Thymus (tissue), 11 donors: ENCODE results near the gene SRSF1. TPM values are rescaled to one million over a fixed set of nuclear protein-coding genes. Genes with fewer than 3 reads are reported as not detected.
A peak's percentile ranks its signal among the peaks of the same experiment; 100 is the strongest.

Experiments used
- DNase-seq, 9 donors: peaks; one replicate each; pipeline ENCODE4 v3.0.0-alpha.2; 2013; ENCODE audit warnings: low spot score in 9 of 9, low read depth in 6 of 9, missing footprints in 1 of 9
- H3K27ac ChIP-seq, 2 donors: one replicate each; pipeline ENCODE4 v1.5.1; 2013; ENCODE audit warnings: control low read depth in 1 of 2, low read depth in 1 of 2, low read length in 1 of 2, mild to moderate bottlenecking in 1 of 2, moderate library complexity in 1 of 2
- H3K27me3 ChIP-seq, 2 donors: one replicate each; pipeline ENCODE4 v1.5.1; 2013; ENCODE audit warnings: low read length in 1 of 2; ENCODE audit not compliant: control insufficient read depth in 2 of 2, insufficient read depth in 1 of 2
- H3K36me3 ChIP-seq, 2 donors: one replicate each; pipeline ENCODE4 v1.5.1; 2013; ENCODE audit warnings: low read length in 1 of 2, mild to moderate bottlenecking in 1 of 2, moderate library complexity in 1 of 2; ENCODE audit not compliant: control insufficient read depth in 2 of 2, insufficient read depth in 2 of 2
- H3K4me1 ChIP-seq, 2 donors: one replicate each; pipeline ENCODE4 v1.5.1; 2013; ENCODE audit warnings: low read length in 2 of 2; ENCODE audit not compliant: control insufficient read depth in 2 of 2, insufficient read depth in 2 of 2
- H3K4me3 ChIP-seq, 2 donors: one replicate each; pipeline ENCODE4 v1.5.1; 2013; ENCODE audit warnings: low read length in 2 of 2, control low read depth in 1 of 2, mild to moderate bottlenecking in 1 of 2
- H3K9me3 ChIP-seq, 2 donors: one replicate each; pipeline ENCODE4 v1.5.1; 2013; ENCODE audit warnings: low read length in 1 of 2, mild to moderate bottlenecking in 1 of 2; ENCODE audit not compliant: control insufficient read depth in 2 of 2, insufficient read depth in 1 of 2
- WGBS: extraction: QIAGEN DNeasy Blood & Tissue Kit; methylation state at CpG from one replicate; pipeline ENCODE4 v1.1.7; 2013; 5-methylcytosine and 5-hydroxymethylcytosine counted together
- polyA plus RNA-seq: library from polyadenylated mRNA; stranded (reverse); fragments of 200-250 nt; gene quantifications from one replicate; pipeline ENCODE4 v1.2.3, GENCODE V29; 2013
- total RNA-seq: library from RNA; stranded (reverse); fragments of 120-200 nt; gene quantifications from one replicate; pipeline ENCODE4 v1.2.4, GENCODE V29; 2013
- donor health status: healthy.

SRSF1 gene
- total and polyA plus RNA-seq, 2 donors, result 104 to 307 TPM

DNA sequence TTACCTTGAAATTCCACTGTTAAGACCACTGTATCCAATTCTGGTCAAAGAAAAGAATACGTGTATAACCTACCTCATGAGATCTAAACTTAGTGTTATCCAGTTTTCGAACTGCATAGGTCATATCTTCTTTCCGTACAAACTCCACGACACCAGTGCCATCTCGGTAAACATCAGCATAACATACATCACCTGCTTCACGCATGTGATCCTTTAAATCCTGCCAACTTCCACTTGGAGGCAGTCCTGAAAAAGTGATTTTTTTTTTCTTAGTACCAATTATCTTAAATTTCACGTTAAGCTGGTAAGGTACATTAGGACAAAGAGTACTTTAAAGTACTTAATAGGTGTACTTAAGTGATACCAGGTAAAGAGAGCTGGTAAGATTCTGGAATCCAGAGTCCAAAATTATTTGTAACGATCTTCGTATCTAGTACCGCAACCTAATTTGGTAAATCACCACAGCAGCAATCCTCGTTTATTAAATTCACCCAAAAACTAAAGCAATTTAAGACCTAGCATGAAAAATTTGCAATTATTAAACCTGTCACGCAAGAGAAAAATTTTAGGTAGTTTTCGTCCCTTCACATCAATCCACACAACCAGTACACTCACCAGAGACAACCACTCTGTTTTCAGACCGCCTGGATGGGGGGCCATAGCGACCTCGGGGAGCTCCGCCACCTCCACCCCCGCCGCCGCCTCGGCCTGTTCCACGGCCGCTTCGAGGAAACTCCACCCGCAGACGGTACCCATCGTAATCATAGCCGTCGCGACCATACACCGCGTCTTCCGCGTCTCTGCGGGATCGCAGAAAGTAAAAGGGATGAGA, 1.1 kb downstream of the SRSF1 start:
- peaks cover 12 to 23% of the 10 kb centered on the region in 2 donors for H3K4me1 ChIP-seq

DNA sequence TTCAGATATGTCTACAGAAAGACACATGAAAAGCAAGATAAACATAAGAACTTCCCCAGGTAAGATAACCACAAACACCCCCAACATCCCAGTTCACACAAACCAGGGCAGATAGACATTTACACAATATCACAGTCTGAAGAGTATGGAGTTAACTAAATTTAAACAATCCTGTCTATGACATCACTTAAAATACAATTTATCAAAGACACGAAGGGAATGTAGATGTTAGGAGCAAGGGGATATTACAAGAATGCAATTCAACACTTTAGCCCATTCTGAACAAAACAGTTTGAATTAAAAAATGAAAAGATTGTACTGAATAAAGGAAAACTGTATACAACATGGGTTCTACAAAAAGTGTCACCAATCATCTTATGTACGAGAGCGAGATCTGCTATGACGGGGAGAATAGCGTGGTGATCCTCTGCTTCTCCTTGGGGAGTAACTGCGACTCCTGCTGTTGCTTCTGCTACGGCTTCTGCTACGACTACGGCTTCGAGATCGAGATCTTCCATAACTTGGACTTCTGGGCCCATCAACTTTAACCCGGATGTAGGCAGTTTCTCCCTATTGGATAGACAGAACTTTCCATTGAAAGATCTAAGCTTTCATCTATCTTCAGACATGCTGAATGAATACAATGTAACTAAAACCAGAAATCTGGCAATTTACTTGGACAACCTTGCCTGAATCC, 1.9 kb downstream of the SRSF1 start:
- no peak overlapping the region for H3K27ac ChIP-seq
- H3K4me3 ChIP-seq, result peak overlapping the region; percentile 68 to 89
- H3K4me1 ChIP-seq, result peaks cover 12 to 23% of the 10 kb centered on the region in 2 donors
- no peak for DNase-seq
- H3K27me3 ChIP-seq, result no peaks in the 10 kb centered on the region
- peaks cover 0 to 5% of the 10 kb centered on the region in 2 donors for H3K9me3 ChIP-seq
- 81% methylated on average over 12 of the region's 12 CpGs for WGBS
- peaks cover 3 to 55% of the 10 kb centered on the region in 2 donors for H3K36me3 ChIP-seq

More for the DNA sequence above, 1.1 kb downstream of the SRSF1 start:
- Histone ChIP-seq H3K9me3 (peaks cover 0 to 5% of the 10 kb centered on the region in 2 donors), H3K27me3 (no peaks in the 10 kb centered on the region), H3K4me3 (peak overlapping the region; percentile 68 to 89), H3K27ac (peak overlapping the region; percentile 93 to 95), H3K36me3 (peaks cover 3 to 48% of the 10 kb centered on the region in 2 donors)
- DNase-seq, result no peak
- 9% methylated on average over 36 of the region's 36 CpGs for WGBS

DNA sequence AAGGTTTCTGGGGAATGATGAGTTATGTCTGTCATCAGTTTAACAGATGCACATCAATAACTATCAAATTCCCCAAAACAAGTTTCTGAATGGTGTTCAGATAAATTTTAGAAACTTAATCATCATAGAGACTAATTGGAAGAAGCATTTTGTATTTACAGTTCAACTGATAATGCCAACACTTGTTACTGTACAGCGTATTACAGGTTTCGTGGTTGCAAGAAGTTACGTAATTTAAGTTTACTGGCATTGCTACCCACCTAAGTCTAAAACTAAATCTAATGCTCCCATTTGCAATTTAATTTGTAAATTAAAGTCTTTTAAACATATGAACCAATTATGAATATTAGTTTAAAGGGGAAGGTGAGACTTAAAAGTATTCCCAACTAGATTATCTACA, 3.0 kb downstream of the SRSF1 start:
- H3K27ac ChIP-seq, result no peak overlapping the region
- no peaks in the 10 kb centered on the region for H3K27me3 ChIP-seq
- peaks cover 0 to 5% of the 10 kb centered on the region in 2 donors for H3K9me3 ChIP-seq
- 93% methylated on average over 3 of the region's 3 CpGs for WGBS
- peaks cover 12 to 23% of the 10 kb centered on the region in 2 donors for H3K4me1 ChIP-seq
- no peak for DNase-seq
- no peak overlapping the region for H3K4me3 ChIP-seq
- peaks cover 3 to 66% of the 10 kb centered on the region in 2 donors for H3K36me3 ChIP-seq

DNA sequence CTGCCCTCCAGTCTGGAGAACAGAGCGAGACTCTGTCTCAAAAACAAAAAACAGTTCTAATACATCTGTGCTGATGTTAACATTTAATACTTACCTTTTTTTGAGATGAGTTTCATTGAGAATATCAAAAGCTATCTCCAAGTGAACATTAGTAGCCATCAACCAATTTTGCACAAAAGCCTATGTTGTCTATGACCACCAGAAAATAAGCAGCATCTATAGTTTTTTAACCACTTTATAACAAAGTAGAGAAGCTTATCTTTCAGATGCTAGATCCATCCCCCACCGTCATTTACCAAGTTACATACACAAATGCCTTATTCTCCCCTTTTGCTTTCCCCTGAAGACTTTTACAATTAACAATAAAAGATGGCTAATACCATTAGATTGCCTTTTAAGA, 4.1 kb downstream of the SRSF1 start:
- no peak overlapping the region for H3K4me3 ChIP-seq
- peaks cover 8 to 18% of the 10 kb centered on the region in 2 donors for H3K4me1 ChIP-seq
- no peak for DNase-seq
- no peaks in the 10 kb centered on the region for H3K27me3 ChIP-seq
- peaks cover 3 to 77% of the 10 kb centered on the region in 2 donors for H3K36me3 ChIP-seq
- H3K9me3 ChIP-seq, result no peaks in the 10 kb centered on the region
- H3K27ac ChIP-seq, result no peak overlapping the region
- 96% methylated on average over 2 of the region's 2 CpGs for WGBS

DNA sequence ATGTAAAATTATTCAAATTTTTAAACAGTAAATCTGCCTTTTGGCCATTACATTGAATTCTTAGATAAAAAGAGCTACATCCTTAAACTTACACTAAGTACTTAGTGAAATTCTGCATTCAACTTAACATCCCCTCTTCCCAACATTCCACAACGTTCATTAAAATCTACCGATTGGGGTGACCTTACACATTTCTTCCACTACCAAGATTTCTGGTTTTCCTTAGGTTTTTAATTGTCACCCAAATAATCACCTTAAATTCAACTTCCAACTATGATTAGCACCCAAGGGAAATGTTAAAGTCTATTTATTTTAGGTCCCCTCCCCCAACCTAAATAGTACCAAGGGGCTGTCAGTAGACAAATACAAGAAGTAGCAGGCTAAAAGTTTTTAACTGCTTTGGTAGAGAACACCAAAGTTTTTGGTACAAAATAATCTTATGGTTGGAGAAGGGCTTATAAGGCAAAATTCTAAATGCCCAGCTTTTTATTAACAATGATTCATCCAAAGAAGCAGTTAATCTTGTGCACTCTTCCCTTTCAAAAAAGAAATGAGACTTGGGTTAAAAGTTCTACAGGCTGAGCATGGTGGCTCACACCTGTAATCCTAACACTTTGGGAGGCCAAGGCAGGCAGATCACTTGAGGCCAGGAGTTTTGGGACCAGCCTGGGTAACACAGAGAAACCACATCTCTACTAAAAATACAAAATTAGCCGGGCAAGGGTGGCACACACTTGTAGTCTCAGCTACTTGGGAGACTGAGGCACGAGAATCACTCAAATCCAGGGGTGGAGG, 4.7 kb downstream of the SRSF1 start:
- no peaks in the 10 kb centered on the region for H3K27me3 ChIP-seq
- H3K36me3 ChIP-seq, result peaks cover 3 to 83% of the 10 kb centered on the region in 2 donors
- H3K9me3 ChIP-seq, result no peaks in the 10 kb centered on the region
- H3K4me1 ChIP-seq, result peaks cover 8 to 15% of the 10 kb centered on the region in 2 donors
- H3K4me3 ChIP-seq, result no peak overlapping the region
- H3K27ac ChIP-seq, result no peak overlapping the region
- DNase-seq, result no peak
- WGBS, result 96% methylated on average over 4 of the region's 4 CpGs

DNA sequence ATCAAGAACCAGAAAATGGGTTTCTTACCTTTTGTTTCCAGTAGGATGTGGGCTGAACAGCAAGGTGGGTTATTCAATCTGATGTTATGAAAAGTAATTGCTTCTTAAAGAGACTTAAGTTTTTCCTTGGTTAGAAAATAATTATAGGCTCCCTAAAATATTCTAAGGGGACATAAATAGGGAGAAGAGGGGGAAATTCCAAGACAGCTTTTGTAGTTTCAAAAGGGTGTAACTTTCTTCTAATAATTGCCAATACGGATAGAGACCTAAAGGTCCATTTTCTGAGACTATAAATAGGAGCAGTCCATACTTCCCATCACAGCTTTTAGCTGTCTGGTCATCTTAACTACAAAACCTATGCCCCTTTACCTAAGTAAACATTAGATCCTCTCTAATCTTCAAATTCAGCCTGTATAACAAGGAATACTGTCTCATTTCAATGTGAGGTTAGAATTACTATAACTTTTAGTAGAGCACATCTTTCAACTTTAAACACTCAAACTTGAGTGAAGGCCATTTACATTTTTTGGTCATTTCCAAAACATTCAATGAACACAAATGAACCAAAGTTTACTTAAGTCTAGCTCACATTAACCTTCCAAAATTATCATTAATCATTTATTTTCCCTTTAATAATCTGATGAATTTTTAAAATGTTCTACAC, 5.5 kb downstream of the SRSF1 start:
- peaks cover 8 to 15% of the 10 kb centered on the region in 2 donors for H3K4me1 ChIP-seq
- no peak overlapping the region for H3K27ac ChIP-seq
- H3K4me3 ChIP-seq, result no peak overlapping the region
- 50% methylated on average over 1 of the region's 1 CpG for WGBS
- no peaks in the 10 kb centered on the region for H3K27me3 ChIP-seq
- H3K9me3 ChIP-seq, result no peaks in the 10 kb centered on the region
- no peak for DNase-seq
- peaks cover 3 to 88% of the 10 kb centered on the region in 2 donors for H3K36me3 ChIP-seq

DNA sequence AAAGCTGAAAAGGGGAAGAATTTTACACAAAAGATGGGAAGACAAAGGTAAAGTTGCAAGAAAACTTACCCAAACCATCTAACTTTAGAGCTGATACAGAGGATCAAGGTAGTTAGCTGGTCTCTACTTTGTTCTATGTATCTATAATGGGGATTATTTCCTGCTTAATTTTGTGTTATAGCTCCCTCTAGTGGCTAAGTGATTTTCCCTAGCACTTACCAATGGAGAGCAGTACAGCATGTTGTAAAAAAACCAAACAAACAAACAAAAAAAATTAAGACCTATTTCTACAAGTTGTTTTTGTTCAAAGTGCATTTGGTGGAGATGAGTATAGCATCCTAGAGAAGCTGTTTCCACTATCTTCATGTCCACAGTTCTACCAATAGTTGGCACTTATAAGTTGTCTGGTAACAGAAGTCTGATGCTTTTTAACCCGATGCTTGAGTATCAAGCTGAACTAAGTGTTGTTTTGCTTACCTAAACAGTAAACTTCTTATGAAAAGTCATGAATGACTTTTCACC, 7.5 kb downstream of the SRSF1 start:
- Histone ChIP-seq H3K9me3 (no peaks in the 10 kb centered on the region), H3K27me3 (no peaks in the 10 kb centered on the region), H3K4me3 (no peak overlapping the region), H3K36me3 (peaks cover 3 to 72% of the 10 kb centered on the region in 2 donors), H3K4me1 (peaks cover 0 to 12% of the 10 kb centered on the region in 2 donors), H3K27ac (no peak overlapping the region)
- WGBS, result 96% methylated on average over 1 of the region's 1 CpG
- peak in 8 of 9 donors; percentile 53 to 86 (median 74) for DNase-seq

DNA sequence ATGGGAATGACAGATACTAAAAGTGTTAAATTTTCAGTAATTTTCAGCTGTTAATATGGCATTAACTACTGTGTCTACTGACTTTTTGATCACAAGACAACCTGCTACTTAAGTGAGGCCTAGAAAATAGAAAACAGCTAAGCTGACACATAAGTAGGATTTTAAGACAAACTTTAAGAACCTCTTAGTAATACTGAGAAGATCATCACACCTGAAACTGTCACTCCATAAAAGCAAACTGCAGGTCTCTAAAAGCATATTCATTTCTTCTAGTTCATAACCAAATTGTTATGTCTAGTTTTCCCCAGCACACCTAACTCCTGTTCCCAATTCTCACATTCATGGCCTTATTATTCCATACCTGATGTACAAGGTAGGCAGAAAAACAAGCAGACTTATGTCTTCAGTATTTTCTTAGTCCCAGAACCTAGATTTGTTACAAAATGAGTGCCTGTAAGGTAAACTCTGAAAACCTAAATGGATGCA, 8.0 kb downstream of the SRSF1 start:
- no peak overlapping the region for H3K27ac ChIP-seq

More for the DNA sequence above, 8.0 kb downstream of the SRSF1 start:
- Histone ChIP-seq H3K4me3 (no peak overlapping the region), H3K27me3 (no peaks in the 10 kb centered on the region), H3K9me3 (no peaks in the 10 kb centered on the region), H3K36me3 (peaks cover 3 to 67% of the 10 kb centered on the region in 2 donors), H3K4me1 (peaks cover 0 to 17% of the 10 kb centered on the region in 2 donors)
- no peak for DNase-seq
